GM23248 (cell line): ENCODE results near the gene ZNRF1. TPM values are rescaled to one million over a fixed set of nuclear protein-coding genes. Genes with fewer than 3 reads are reported as not detected.
A peak's percentile ranks its signal among the peaks of the same experiment; 100 is the strongest.
"Not testable (repeated sequence)": the region's sequence is repeated elsewhere in the genome, so short reads cannot be mapped to it uniquely, and the experiment has no call there.

Experiments
- DNase-seq: peaks from one replicate; pipeline ENCODE4 v3.0.0-alpha.2; 2015
- H2AFZ ChIP-seq: fragments of 200-600 bp; sonication (generic); 2 replicates; pipeline ENCODE4 v1.6.1; 2016; ENCODE audit warnings: antibody characterized with exemption
- H3F3A ChIP-seq: fragments of 200-600 bp; sonication (generic); 2 replicates; pipeline ENCODE4 v1.6.1; 2016; ENCODE audit warnings: mild to moderate bottlenecking, antibody characterized with exemption, mixed run types; ENCODE audit not compliant: insufficient read depth
- H3K27ac ChIP-seq: fragments of 200-600 bp; sonication (generic); 2 replicates; pipeline ENCODE4 v1.5.1; 2016; ENCODE audit warnings: mild to moderate bottlenecking
- H3K27me3 ChIP-seq: fragments of 200-600 bp; sonication (generic); replicated peaks from 2 replicates; pipeline ENCODE4 v1.6.1; 2016; ENCODE audit warnings: mild to moderate bottlenecking; ENCODE audit not compliant: insufficient read depth
- H3K36me3 ChIP-seq: fragments of 200-600 bp; sonication (generic); 2 replicates; pipeline ENCODE4 v1.6.1; 2016; ENCODE audit warnings: low read depth, mild to moderate bottlenecking
- H3K4me1 ChIP-seq: fragments of 200-600 bp; sonication (generic); 2 replicates; pipeline ENCODE4 v1.6.1; 2016; ENCODE audit warnings: mild to moderate bottlenecking; ENCODE audit not compliant: insufficient read depth
- H3K4me2 ChIP-seq: fragments of 200-600 bp; sonication (generic); one replicate; pipeline ENCODE4 v1.6.1; 2016; ENCODE audit warnings: mild to moderate bottlenecking; ENCODE audit not compliant: unreplicated experiment
- H3K4me3 ChIP-seq: fragments of 200-600 bp; sonication (generic); 2 replicates; pipeline ENCODE4 v1.5.1; 2016; ENCODE audit warnings: mild to moderate bottlenecking
- H3K79me2 ChIP-seq: fragments of 200-600 bp; sonication (generic); 2 replicates; pipeline ENCODE4 v1.6.1; 2016; ENCODE audit warnings: mild to moderate bottlenecking; ENCODE audit not compliant: insufficient read depth
- H3K9ac ChIP-seq: fragments of 200-600 bp; sonication (generic); 2 replicates; pipeline ENCODE4 v1.6.1; 2016; ENCODE audit warnings: mild to moderate bottlenecking
- H3K9me2 ChIP-seq: fragments of 200-600 bp; sonication (generic); 2 replicates; pipeline ENCODE4 v1.6.1; 2016; ENCODE audit warnings: mixed run types, mild to moderate bottlenecking, moderate library complexity; ENCODE audit not compliant: insufficient read depth
- H3K9me3 ChIP-seq: fragments of 200-600 bp; sonication (generic); one replicate; pipeline ENCODE4 v1.6.1; 2017; ENCODE audit warnings: low read depth
- H4K20me1 ChIP-seq: fragments of 200-600 bp; sonication (generic); 2 replicates; pipeline ENCODE4 v1.6.0; 2016; ENCODE audit not compliant: insufficient read depth
- EZH2 ChIP-seq: fragments of 200-600 bp; sonication (generic); IDR thresholded peaks from 2 replicates; pipeline ENCODE4 v1.6.1; 2018; ENCODE audit warnings: antibody characterized with exemption, mild to moderate bottlenecking; ENCODE audit not compliant: insufficient read depth, poor library complexity, severe bottlenecking
- EZH2phosphoT487 ChIP-seq: fragments of 200-600 bp; sonication (generic); IDR thresholded peaks from 2 replicates; pipeline ENCODE4 v1.6.1; 2018; ENCODE audit warnings: antibody characterized with exemption, moderate library complexity, mild to moderate bottlenecking, low read depth; ENCODE audit not compliant: insufficient read depth
- WGBS, 2 experiments: methylation state at CpG; one replicate each; pipeline ENCODE4 v1.1.6; 2015 to 2017; ENCODE audit warnings: low lambda C conversion rate in 2 of 2, low coverage in 1 of 2; ENCODE audit errors: missing lambda C conversion rate in 2 of 2; 5-methylcytosine and 5-hydroxymethylcytosine counted together
- in situ Hi-C: fragments of 300-500 bp; cut with MboI; formaldehyde crosslinking; loops from 2 replicates; pipeline ENCODE4 v1.15.0; 2020
- polyA plus RNA-seq: library from polyadenylated mRNA; unstranded; fragments of >200 nt; fragmentation: Nextera tagmentation; extraction: Ambion mirVana; gene quantifications from 2 replicates; pipeline ENCODE4 v1.2.1, GENCODE V29; 2016
- total RNA-seq: library from RNA; depleted of rRNA; stranded (reverse); fragments of >200 nt; shearing (Covaris generic); gene quantifications from 2 replicates; pipeline ENCODE4 v1.2.3, GENCODE V29; 2014

Gene ZNRF1
- total and polyA plus RNA-seq, 2 experiments from 2014 or later, result 7.1 to 17.2 TPM

DNA sequence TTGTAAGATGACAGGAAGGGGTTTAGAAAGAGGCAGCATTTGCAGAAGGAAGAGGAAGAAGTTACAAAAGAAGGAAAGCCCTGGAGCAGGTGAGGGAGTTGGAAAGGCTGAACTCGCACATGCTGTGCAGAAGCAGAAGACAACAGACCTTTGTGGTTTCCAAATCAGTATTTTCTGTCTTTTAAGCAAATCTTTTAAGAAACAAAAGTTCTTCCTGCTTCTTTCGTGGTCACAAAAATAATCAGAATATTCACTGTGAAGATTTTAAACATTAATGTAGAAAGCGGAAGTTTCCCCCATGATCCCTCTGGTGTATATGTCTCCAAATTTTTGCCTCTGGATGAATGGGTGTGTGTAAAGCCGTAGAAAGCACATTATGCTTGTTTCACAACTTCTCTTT is 25.8 kb downstream of the ZNRF1 start:
- Histone ChIP-seq H3K27ac (no peak overlapping the region), H3K36me3 (no peaks in the 10 kb centered on the region), H3K4me2 (no peak overlapping the region), H3K4me3 (no peak overlapping the region), H3K4me1 (peaks cover 39% of the 10 kb centered on the region), H3K27me3 (no peaks in the 10 kb centered on the region), H3K9me3 (no peaks in the 10 kb centered on the region), H2AFZ (no peak overlapping the region), H4K20me1 (no peaks in the 10 kb centered on the region), H3F3A (peaks cover 35% of the 10 kb centered on the region), H3K9me2 (no peaks in the 10 kb centered on the region), H3K79me2 (peaks cover 84% of the 10 kb centered on the region), H3K9ac (no peak overlapping the region)
- DNase-seq, result no peak
- TF ChIP-seq EZH2 (no peak), EZH2phosphoT487 (no peak)
- in situ Hi-C loops, result no loop called here
- 96 to 97% methylated on average over 4 of the region's 4 CpGs for WGBS, 2 experiments

DNA sequence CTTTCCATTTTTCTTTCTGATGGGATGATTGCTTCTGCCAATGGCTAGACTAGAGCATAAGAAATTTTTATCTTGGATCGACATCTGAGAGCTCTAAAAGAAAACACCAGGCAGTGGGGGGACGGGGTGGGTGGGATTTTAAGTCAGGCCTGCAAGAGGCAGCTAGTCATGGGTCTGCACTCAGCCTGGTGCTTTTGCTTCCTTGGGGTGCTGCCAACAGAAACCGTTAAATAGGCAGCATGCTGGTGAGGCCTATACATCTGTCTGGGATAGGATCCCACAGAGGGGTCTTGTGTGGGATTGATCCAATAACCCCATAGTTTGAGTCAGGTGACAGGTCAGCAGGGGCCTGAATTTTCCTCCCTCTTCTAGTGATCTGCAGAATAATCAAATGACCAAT is 26.9 kb downstream of the ZNRF1 start:
- peak overlapping the region; percentile 55 for H3K4me2 ChIP-seq
- peak; percentile 42 for DNase-seq
- no peaks in the 10 kb centered on the region for H3K9me3 ChIP-seq
- 5 to 8% methylated on average over 3 of the region's 3 CpGs for WGBS, 2 experiments
- H3K27me3 ChIP-seq, result no peaks in the 10 kb centered on the region
- peak overlapping the region; percentile 83 for H3K27ac ChIP-seq
- H3K36me3 ChIP-seq, result no peaks in the 10 kb centered on the region
- in situ Hi-C loops, result no loop called here
- peaks cover 42% of the 10 kb centered on the region for H3F3A ChIP-seq
- peaks cover 49% of the 10 kb centered on the region for H3K4me1 ChIP-seq
- H2AFZ ChIP-seq, result no peak overlapping the region
- H3K9me2 ChIP-seq, result no peaks in the 10 kb centered on the region
- TF ChIP-seq EZH2 (no peak), EZH2phosphoT487 (no peak)
- no peak overlapping the region for H3K4me3 ChIP-seq
- H4K20me1 ChIP-seq, result no peaks in the 10 kb centered on the region
- peaks cover 74% of the 10 kb centered on the region for H3K79me2 ChIP-seq
- H3K9ac ChIP-seq, result peak overlapping the region; percentile 59

DNA sequence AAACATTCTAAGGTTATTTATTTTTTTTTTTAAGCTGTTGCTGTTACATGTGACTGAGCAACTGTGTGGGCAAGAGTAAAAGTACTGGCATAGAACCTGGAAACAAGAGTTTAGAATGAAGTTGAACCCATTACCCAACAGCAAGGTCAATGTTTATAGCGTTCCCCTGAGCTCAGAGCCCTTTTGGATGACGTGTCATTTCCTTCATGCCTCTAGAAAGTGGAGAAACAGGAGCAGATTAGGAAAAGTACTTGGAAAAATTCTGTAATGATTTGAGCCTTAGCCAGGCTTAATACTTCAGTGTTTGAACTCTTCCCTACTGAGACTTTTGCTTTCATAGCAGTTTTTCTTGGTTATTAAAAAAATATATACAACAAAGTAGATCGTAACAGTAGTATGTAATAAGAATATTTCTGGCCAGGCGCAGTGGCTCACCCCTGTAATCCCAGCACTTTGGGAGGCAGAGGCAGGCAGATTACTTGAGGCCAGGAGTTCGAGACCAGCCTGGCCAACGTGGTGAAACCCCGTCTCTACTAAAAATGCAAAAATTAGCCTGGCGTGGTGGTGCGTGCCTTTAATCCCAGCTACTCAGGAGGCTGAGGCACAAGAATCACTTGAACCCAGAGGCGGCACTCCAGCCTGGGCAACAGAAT is 27.5 kb downstream of the ZNRF1 start:
- 49 to 52% methylated on average over 10 of the region's 10 CpGs for WGBS, 2 experiments
- H3K4me3 ChIP-seq, H3K27me3 ChIP-seq, H3K9me2 ChIP-seq, H3K9me3 ChIP-seq, H3K36me3 ChIP-seq, H4K20me1 ChIP-seq, in situ Hi-C loops, H2AFZ ChIP-seq: not testable (repeated sequence)
- H3K4me2 ChIP-seq, result peak overlapping the region; percentile 55
- peak; percentile 92 for DNase-seq
- peaks cover 42% of the 10 kb centered on the region for H3F3A ChIP-seq
- H3K27ac ChIP-seq, result peak overlapping the region; percentile 83
- H3K79me2 ChIP-seq, result peaks cover 74% of the 10 kb centered on the region
- peak overlapping the region; percentile 59 for H3K9ac ChIP-seq
- H3K4me1 ChIP-seq, result peaks cover 49% of the 10 kb centered on the region

DNA sequence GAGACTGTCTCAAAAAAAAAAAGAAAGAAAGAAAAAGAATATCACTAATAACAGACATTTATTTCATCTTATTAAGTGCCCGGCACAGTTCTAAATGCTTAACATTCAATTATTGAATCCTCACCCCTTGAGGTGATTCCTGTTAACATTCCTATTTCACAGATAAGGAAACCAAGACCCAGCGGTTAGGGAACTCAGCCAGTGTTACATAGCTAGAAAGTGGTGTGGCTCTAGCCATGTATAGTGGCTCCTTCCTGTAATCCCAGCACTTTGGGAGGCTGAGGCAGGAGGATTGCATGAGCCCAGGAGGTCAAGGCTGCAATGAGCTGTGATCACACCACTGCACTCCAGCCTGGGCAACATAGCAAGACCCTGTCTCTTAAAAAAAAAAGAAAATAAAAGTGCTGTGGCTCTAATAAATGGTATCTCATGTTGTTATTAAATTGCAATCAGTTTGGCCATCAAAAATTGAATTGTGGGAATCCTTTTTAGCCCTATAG is 28.1 kb downstream of the ZNRF1 start:
- DNase-seq, result peak; percentile 6
- WGBS, 2 experiments, result 93 to 98% methylated on average over 2 of the region's 2 CpGs
- peak overlapping the region; percentile 59 for H3K9ac ChIP-seq

More for the DNA sequence above, 28.1 kb downstream of the ZNRF1 start:
- H3K4me2 ChIP-seq, result peak overlapping the region; percentile 55
- peak overlapping the region; percentile 83 for H3K27ac ChIP-seq
- H3K9me2 ChIP-seq, result no peaks in the 10 kb centered on the region
- H3K4me3 ChIP-seq, result no peak overlapping the region
- TF ChIP-seq EZH2 (no peak), EZH2phosphoT487 (no peak)
- in situ Hi-C loops, result no loop called here
- H3F3A ChIP-seq, result peaks cover 42% of the 10 kb centered on the region
- H3K9me3 ChIP-seq, result no peaks in the 10 kb centered on the region
- H4K20me1 ChIP-seq, result no peaks in the 10 kb centered on the region
- no peaks in the 10 kb centered on the region for H3K36me3 ChIP-seq
- H3K79me2 ChIP-seq, result peaks cover 74% of the 10 kb centered on the region
- H3K27me3 ChIP-seq, result no peaks in the 10 kb centered on the region
- no peak overlapping the region for H2AFZ ChIP-seq
- H3K4me1 ChIP-seq, result peaks cover 49% of the 10 kb centered on the region
